HepG2 (cell line): ENCODE measurements around the gene CAPZB. TPM values are rescaled to one million over a fixed set of nuclear protein-coding genes. Genes with fewer than 3 reads are reported as not detected.
A peak's percentile ranks its signal among the peaks of the same experiment; 100 is the strongest.

ENCODE experiments used
- BCL6 ChIP-seq: IDR thresholded peaks from 2 replicates; pipeline ENCODE4 v1.6.1; 2016; ENCODE audit warnings: missing genetic modification reagents, missing compliant biosample characterization
- ELF3 ChIP-seq: IDR thresholded peaks from 2 replicates; pipeline ENCODE4 v1.6.1; 2016; ENCODE audit warnings: missing genetic modification reagents, missing compliant biosample characterization
- FOXP1 ChIP-seq, 2 experiments: fragments of 450-650 bp in 1 of 2; IDR thresholded peaks; 2 replicates each; pipeline ENCODE4 v1.6.1; 2017 to 2018; ENCODE audit warnings: antibody characterized with exemption in 1 of 2
- HOXD1 ChIP-seq: sonication (generic); formaldehyde crosslinking; IDR thresholded peaks from 2 replicates; pipeline ENCODE4 v1.5.0; 2020; ENCODE audit warnings: missing genetic modification reagents
- MED1 ChIP-seq: sonication (generic); formaldehyde crosslinking; IDR thresholded peaks from 2 replicates; pipeline ENCODE4 v1.4.0; 2020; ENCODE audit warnings: missing genetic modification reagents
- SIN3B ChIP-seq: fragments of 150-350 bp; IDR thresholded peaks from 2 replicates; pipeline ENCODE4 v1.6.1; 2014; ENCODE audit warnings: low read length
- SOX13 ChIP-seq, 3 experiments: fragments of 450-650 bp in 1 of 3; sonication (generic) in 1 of 3; formaldehyde crosslinking in 1 of 3; IDR thresholded peaks in 2 of 3; conservative IDR thresholded peaks in 1 of 3; 2 replicates each; pipeline versions ENCODE4 v1.5.0 to v1.6.1; 2016 to 2020; ENCODE audit warnings: antibody characterized with exemption in 1 of 3, mild to moderate bottlenecking in 1 of 3, missing compliant biosample characterization in 1 of 3, missing genetic modification reagents in 1 of 3, moderate library complexity in 1 of 3
- TCF12 ChIP-seq, 2 experiments: fragments of 450-650 bp in 1 of 2; sonication (generic) in 1 of 2; formaldehyde crosslinking in 1 of 2; IDR thresholded peaks; 2 replicates each; pipeline versions ENCODE4 v1.6.1 to v1.8.0; 2017 to 2022; ENCODE audit warnings: antibody characterized with exemption in 1 of 2, mild to moderate bottlenecking in 1 of 2, missing genetic modification reagents in 1 of 2, moderate library complexity in 1 of 2
- TCF7L2 ChIP-seq: IDR thresholded peaks from 2 replicates; pipeline ENCODE4 v1.6.1; 2011; ENCODE audit warnings: mild to moderate bottlenecking, low read depth, low read length, moderate library complexity
- ZGPAT ChIP-seq: IDR thresholded peaks from 2 replicates; pipeline ENCODE4 v1.6.1; 2016; ENCODE audit warnings: mild to moderate bottlenecking
- ZNF18 ChIP-seq: sonication (generic); formaldehyde crosslinking; IDR thresholded peaks from 2 replicates; pipeline ENCODE4 v1.8.0; 2022; ENCODE audit warnings: mild to moderate bottlenecking, missing genetic modification reagents; ENCODE audit not compliant: insufficient replicate concordance
- ZNF180 ChIP-seq: sonication (generic); formaldehyde crosslinking; IDR thresholded peaks from 2 replicates; pipeline ENCODE4 v1.4.0; 2020; ENCODE audit warnings: low read depth, missing genetic modification reagents, borderline replicate concordance
- ZNF276 ChIP-seq: sonication (generic); formaldehyde crosslinking; IDR thresholded peaks from 2 replicates; pipeline ENCODE4 v1.4.0; 2020; ENCODE audit warnings: mild to moderate bottlenecking, low read depth, missing genetic modification reagents
- ZNF549 ChIP-seq: sonication (generic); formaldehyde crosslinking; IDR thresholded peaks from 2 replicates; pipeline ENCODE4 v1.5.0; 2020; ENCODE audit warnings: missing genetic modification reagents
- ZNF569 ChIP-seq: sonication (generic); formaldehyde crosslinking; IDR thresholded peaks from 2 replicates; pipeline ENCODE4 v1.5.0; 2020; ENCODE audit warnings: mild to moderate bottlenecking, missing genetic modification reagents, moderate library complexity, borderline replicate concordance
- ZNF704 ChIP-seq: sonication (generic); formaldehyde crosslinking; IDR thresholded peaks from 2 replicates; pipeline ENCODE4 v1.8.1; 2023; ENCODE audit warnings: mild to moderate bottlenecking, inconsistent platforms, moderate library complexity, missing genetic modification reagents, borderline replicate concordance
- ZNF709 ChIP-seq: sonication (generic); formaldehyde crosslinking; IDR thresholded peaks from 2 replicates; pipeline ENCODE4 v1.5.0; 2020; ENCODE audit warnings: mild to moderate bottlenecking, missing genetic modification reagents
- ZNF800 ChIP-seq: sonication (generic); formaldehyde crosslinking; IDR thresholded peaks from 2 replicates; pipeline ENCODE4 v1.4.0; 2020; ENCODE audit warnings: missing genetic modification reagents
- polyA plus RNA-seq, 8 experiments: library from polyadenylated mRNA; depleted of rRNA in 3 of 8; stranded (reverse) in 7 of 8; unstranded in 1 of 8; fragments of >200 nt; fragmentation: Illumina TruSeq in 4 of 8; extraction: Trizol in 4 of 8; gene quantifications; 2 replicates each; pipeline versions ENCODE4 v1.2.1 to v1.2.3, GENCODE V29; 2011 to 2016; ENCODE audit warnings: low read depth in 4 of 8, missing spikeins in 1 of 8, mixed read lengths in 1 of 8; ENCODE audit not compliant: insufficient read depth in 1 of 8
- total RNA-seq, 5 experiments: library from RNA; depleted of rRNA; stranded (reverse); fragments of >200 nt; fragmentation: Illumina TruSeq; extraction: Trizol; gene quantifications; 2 replicates each; pipeline ENCODE4 v1.2.3, GENCODE V29; 2016; ENCODE audit warnings: low read depth in 1 of 5

CAPZB gene
- total and polyA plus RNA-seq, 2 of the 13 experiments (the other 11 are each of a cell fraction or from before 2014, with no cell fraction given): 58.9 to 76.9 TPM

GRCh38 chr1:19424651-19425570, 60.4 kb downstream of the CAPZB start (continued):
- peak; percentile 37; the same call in 1 of the 2 replicates for TF ChIP-seq FOXP1 (IDR thresholded peaks at IDR 0.05)
- peak; percentile 57 for TF ChIP-seq FOXP1 (CRISPR knock-in tag; IDR thresholded peaks at IDR 0.05)
- no peak for TF ChIP-seq ZNF704 (CRISPR knock-in tag)
- TF ChIP-seq SIN3B: no peak
- peak; percentile 83 for TF ChIP-seq BCL6 (CRISPR knock-in tag)
- no peak for TF ChIP-seq TCF12 (IDR thresholded peaks at IDR 0.05)
- TF ChIP-seq TCF12 (CRISPR knock-in tag; IDR thresholded peaks at IDR 0.05): no peak
- TF ChIP-seq SOX13 (IDR thresholded peaks at IDR 0.05): peak; percentile 54; the same call in 1 of the 2 replicates
- peak in 1 of 2 experiments; percentile 98; a peak in 2 of 4 replicates for TF ChIP-seq SOX13 (CRISPR knock-in tag; conservative IDR thresholded peaks at IDR 0.05 in 1 of 2, IDR thresholded peaks at IDR 0.05 in 1 of 2)
- TF ChIP-seq TCF7L2: no peak
- TF ChIP-seq ZNF569: no peak
- no peak for TF ChIP-seq ZNF549 (CRISPR knock-in tag)
- TF ChIP-seq MED1 (CRISPR knock-in tag): peak; percentile 54; the same call in 1 of the 2 replicates
- no peak for TF ChIP-seq ZNF18 (CRISPR knock-in tag)
- no peak for TF ChIP-seq ZNF800 (CRISPR knock-in tag)
- no peak for TF ChIP-seq HOXD1 (CRISPR knock-in tag)
- TF ChIP-seq ZGPAT: peak; percentile 33; the same call in 1 of the 2 replicates
- no peak for TF ChIP-seq ZNF180 (CRISPR knock-in tag)
- peak; percentile 58; the same call in 1 of the 2 replicates for TF ChIP-seq ZNF276 (CRISPR knock-in tag)
- peak; percentile 56; the same call in 1 of the 2 replicates for TF ChIP-seq ELF3 (CRISPR knock-in tag)
- no peak for TF ChIP-seq ZNF709 (CRISPR knock-in tag)
